A549 treated with Hydrocortisone at 1 μM for 4 hours (cell line): ENCODE measurements around the gene HPGDS. TPM values are rescaled to one million over a fixed set of nuclear protein-coding genes. Genes with fewer than 3 reads are reported as not detected.

ENCODE experiments used
- total RNA-seq: library from RNA; stranded (reverse); fragments of 200-300 nt; extraction: Qiagen RNA extraction; gene quantifications from 5 replicates; pipeline ENCODE4 v1.2.3, GENCODE V29; 2022

Gene HPGDS
- not detected in 5 replicates for total RNA-seq

GRCh38 chr4:94342694-94343093, at the start of gene HPGDS:
Gene HPGDS, minus strand, starts transcription at chr4:94342836. Its CDS starts 8,207 bp downstream, at chr4:94334629.

Other genes starting within 250 kb of the HPGDS start
- 9.0 to 15.3 TPM (median 11.7 TPM) in 5 replicates for gene SMARCAD1, start 135.0 kb downstream of the HPGDS start, total RNA-seq
- 27.5 to 42.3 TPM (median 37.5 TPM) in 5 replicates for gene PDLIM5, start 109.1 kb upstream of the HPGDS start, total RNA-seq